Medulla oblongata (tissue), 1 donor: ENCODE measurements around the gene MUC5AC.

Experiments
- DNase-seq: peaks from one replicate; pipeline ENCODE4 v3.0.0-alpha.2; 2015; ENCODE audit errors: extremely low spot score

The MUC5AC gene

DNA sequence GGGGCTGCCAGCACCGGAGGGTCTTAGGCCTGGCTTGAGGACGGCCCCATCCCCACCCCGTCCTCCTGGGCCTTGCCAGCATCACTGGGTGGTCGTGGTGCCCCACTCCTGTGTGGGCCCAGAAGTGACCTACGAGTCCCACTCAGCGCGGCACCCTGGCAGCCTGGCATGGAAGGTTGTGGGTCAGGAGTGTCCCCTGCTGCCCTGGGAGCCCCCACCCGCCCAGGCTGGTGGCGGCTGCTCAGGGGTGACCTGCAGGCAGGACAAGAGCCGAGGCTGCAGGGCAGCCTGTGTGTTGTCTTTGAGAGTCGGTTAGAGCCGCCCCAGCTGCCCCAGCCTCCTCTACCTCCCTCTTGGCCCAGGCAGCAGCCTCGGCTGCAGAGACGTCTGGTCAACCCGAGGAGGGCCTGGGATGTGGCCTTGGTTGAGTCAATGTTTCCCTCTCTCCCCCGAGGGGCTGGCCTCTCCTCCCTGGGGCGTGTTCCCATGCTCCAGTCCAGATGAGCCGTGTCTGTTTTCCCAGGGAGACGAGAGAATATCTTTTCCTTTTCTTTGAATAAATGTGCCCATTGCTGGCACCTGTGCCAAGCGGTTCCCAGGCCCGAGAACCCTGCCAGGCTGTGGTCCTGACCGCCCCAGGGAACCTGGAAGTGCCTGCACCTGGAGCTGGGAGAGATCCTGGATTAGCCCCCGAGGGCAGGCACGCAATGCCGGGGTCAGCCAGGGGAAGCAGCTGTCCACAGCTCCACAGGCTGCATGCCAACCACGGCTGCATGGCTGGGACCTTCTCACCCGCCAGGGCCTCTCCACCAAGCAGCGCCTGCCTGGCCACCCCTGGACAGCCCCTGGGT lies 35.7 kb upstream of the MUC5AC start:
- DNase-seq = no peak

DNA sequence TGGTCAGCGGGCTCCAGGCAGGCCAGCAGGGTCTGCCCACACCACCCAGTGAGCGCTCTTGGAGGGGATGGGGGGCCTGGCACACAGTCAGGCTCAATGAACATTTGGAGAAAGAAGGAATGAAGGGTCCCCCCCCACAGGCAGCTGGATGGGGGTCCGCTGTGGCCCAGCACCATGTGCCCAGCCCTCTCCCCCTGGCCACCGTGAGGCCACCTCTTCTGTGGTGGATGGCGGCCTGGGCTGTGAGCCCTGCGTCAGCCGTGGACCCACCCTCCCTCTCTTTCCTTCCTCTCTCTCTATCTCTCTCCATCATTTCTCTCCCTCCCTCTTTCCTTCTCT lies 35.1 kb upstream of the MUC5AC start:
- DNase-seq = no peak

DNA sequence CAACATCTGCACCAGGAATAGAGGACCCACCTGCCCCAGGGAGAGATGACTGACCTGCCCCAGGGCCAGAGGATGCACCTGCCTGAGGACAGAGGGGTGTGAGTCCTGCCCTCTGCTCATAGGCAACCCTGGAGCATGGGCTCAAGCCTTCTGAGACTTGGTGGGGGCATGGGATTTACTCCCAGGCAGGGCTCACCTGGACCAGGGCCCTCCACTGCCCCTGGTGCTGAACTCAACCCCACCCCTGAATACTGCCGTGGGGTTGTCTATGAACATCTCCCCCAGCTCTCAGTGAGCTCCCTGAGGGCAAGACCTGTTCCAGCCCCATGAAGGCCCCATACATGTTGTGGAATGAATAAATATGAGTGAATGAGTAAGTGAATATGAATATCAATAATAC lies 33.8 kb upstream of the MUC5AC start:
- DNase-seq = no peak

DNA sequence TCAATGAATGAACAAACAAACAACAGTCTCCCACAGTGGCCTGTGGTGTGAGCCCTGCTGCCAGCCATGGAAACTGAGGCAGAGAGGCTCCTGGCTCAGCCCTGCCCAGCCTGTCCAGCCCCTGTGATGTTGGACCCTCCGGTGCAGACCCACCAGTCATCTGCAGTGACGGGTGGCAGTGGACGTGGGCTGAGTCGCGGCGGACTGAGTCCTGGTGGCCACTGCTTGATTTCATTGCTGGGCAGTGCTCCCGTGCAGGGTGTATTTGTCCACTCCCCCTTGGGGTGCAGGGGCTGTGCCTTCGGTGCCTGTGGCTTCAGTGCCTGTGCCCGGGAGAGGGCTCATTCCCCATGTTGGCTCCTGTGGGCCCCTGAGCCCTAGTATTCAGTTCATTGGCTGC lies 31.9 kb upstream of the MUC5AC start:
- DNase-seq = no peak

DNA sequence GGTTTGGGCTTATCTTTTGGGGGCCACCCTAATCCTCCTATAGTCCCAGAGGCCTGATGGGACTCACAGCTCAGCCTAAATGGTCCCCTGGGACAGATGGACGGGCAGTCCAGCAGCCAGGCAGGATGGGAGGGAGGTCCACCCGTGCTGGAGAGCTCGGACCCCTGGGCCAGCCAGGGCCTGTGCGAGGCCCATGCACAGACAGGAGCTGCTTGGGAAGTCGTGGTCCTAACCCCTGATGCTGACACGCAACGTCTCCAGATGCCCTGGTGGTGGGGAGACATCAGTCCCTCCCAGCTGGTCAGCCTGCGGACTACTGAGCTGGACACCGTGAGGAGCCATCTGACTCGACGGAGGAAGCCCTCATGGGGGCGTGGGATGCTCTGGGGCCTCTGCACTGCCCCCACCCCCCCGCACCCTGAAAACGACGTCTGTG lies 31.2 kb upstream of the MUC5AC start:
- DNase-seq = no peak

DNA sequence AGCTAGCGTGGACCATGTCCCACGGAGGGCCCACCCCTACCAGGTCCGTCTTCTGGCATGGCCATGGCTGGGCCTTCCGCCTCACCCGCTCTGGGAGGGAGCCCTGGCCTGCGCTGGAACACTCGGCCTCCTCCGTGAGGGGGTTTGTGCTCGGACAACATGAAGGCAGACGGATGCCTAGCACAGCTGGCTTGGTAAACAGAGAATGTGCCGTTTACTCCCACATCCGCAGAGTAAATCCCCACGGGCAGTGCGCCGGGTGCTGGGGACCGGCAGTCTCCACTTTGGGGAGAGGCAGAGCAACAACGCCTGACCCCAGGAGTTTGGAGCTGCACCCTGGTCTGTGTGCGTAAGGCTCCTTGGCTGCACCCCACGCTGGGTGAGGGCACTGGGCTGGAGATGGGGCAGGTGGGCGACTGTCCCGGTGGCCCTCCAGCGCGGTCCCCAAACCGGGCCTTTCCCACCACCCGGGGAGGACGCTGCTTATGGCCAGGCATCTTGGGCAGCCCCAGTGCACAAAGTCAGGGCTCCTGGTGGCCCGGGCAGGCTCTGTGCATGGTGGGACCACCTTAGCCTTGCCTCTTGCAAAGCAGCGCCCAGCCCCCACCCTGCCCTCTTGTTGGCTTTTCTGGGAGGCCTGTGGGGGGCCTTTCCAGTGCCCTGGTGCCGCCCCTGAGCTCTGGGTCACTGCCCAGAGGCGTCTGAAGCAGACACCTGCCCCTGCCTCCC lies 30.7 kb upstream of the MUC5AC start:
- DNase-seq = no peak

DNA sequence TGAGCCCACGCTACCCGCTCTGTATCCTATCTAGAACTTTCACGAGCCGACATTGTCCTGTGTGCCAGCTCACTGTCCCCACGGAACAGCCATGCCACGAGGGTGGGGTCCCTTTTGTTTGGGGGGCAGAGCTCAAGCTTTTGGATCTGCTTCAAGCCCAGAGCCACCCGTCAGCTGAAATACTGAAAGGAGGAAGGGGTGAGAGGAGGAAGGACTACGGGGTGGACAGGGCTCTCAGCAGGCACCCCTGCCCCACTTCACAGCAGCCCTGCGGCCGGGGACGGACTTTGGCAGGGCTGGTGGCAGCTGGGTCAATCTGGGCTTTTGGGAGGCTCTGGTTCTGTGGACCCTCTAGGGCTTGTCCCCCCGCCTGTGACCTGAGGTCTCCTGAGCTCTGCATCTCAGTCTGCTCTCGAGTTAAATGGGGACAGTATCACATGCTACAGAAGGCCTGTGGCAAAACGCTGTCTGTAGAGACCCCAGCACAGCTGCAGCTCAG lies 30.0 kb upstream of the MUC5AC start:
- DNase-seq = no peak

DNA sequence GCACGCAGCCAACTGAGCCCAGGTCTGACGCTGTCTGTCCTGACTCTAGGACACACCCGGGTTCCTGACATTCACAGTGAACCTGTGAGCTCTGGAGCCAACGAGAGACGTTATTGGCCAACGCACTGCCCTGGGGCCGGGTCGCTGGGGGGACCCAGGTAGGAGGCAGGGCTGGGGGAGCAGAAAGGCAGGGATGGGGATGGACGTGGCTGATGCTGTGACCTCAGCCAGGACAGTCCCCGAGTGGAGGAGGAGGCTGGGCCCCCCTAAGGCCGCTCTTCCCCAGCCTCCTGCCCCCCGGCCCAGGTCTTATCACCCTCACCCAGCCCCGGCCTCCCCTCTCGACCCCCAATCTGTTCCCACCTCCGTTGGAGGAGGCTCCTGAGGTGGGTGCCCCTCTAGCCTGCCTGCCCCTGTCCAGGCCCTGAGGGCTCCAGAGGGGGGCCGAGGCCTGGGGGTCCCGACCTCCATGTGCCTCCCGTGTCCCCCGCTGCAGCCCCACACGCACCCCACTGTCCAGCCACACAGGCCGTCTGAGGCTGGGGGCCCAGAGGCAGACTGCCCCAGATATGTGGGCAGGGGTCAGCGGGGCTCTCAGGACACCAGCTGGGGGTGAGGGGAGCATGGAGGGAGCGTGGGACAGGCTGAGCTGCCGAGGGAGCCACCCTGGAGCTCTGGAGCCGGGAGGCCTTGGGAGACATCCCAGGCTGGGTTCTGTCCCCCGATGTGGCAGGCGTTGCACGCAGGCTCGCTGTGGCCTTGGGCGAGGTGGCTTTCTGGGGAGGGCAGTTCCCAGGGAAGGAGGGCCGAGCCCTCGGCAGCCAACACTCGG lies 29.2 kb upstream of the MUC5AC start:
- no peak for DNase-seq

DNA sequence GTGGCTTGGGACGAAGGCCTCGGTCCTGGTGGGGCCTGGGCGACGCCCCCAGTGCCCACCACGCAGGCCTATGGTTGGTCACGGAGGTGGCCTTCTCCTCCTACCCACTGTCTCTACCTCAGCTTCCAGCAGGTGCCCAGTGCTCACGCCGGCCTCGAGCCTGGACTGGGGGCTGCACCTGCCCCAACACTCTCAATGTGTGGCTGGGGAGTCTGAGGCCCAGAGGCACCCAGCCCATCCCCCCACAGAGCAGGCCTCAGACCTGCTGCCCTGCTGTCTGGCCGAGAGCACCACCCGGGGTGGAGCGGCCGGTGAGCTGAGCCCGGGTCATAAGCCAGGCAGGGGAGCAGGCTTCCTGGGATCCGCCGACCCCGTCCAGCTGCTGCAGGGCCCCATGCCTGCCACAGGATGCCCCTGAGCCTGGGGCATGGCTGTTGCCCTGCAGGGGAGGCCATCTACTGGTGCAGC lies 28.6 kb upstream of the MUC5AC start:
- DNase-seq = no peak

DNA sequence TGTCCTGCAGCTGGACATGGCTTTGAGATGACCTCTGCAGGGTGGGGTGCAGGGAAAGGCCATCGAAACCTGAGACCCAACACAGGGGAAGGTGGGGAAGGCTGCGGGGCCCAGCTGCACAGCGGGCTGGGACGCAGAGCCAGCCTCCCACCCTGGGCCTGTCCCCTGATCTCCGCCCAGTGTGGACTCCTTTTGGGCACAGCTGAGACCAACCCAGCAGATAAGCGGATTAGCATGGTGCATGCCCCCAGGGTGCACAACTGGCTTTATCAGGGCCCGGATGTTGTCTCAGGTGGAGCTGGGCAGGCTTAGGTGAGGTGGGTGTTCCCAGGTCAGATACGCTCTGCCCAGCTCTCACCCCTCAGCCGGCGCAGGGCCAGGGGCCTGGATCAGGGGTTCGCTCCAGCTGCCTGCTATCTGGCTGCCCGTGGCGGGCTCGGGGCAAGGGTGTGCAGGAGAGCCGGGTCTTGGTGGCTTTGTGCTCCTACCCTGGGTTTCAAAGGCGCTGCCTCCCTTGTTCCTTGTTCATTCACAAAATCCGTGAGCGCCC lies 28.1 kb upstream of the MUC5AC start:
- DNase-seq = no peak

DNA sequence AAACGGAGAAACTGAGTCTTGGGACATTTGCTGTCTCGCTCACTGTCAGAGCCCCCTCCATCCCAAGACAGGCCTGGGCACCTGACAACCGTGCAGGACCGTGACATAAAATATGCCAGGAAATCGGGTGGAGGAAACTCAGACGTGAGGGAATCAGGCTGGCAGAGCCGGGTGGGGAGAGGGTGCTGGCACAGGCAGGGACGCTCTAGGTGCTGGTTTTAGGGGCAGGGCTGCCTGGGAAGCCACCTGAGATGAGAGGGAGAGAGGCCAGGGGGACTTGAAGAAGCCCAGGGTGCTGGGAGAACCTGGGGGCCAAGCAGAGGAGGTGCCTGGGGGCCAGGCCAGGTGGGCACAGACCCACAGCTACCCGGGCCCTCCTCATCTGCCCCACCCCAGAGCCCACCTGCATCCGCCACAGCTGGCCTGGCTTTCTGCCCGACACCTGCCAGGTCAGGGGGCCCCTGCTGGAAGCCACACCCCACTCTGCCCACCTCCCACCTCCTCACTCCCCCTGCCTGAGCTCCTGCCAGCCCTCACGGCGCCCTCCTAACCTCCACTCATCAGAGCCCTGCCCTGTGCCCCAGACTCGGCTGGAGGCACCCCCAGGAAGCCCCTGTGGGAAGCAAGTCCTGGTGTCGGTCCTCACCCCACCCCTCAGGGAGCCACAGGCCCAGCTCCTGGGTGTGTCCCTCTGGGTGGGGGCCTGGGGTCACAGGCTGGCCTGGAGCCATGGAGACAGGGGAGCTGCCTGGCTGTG lies 27.3 kb upstream of the MUC5AC start:
- DNase-seq = no peak

DNA sequence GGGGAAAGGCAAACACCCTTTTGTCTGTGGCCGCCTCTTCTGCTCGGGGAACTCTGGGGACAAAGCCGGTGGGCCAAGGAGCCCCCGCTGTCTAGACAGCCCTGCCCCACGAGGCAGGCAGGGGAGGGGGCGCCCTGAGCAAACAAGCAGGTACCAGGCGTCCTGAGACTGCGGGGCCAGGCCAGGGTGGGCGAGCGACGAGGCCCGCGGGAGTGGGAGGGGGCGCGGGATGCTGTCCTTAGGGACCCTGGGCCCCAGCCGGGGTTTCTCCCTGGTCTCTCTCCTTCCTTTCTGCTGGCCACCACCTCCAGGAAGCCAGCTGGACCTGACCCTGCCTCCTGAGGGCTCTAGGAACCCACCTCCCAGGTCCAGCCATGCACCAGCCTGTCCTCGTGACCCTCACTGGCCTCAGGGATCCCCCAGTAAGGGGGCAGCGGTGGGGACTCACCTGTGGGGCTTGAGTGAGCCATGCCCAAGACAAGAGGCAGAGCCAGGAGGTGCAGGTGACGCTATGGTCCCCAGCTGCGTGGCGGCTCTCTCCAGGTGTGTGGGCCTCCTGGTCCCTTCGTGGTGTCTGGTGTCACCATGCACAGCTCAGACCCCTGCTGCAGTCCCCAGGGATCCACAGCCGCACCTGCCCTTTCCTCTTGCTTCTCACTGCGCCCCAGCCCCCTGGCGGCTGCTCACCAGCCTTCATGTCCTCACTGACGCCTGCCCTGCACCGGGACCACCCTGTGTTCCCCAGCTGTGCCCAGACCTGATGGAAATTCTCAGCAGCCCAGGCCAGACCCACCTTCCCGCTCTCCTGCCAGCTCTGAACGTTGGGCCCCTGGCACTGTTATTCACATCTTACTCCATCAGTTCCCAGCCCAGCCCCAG lies 26.5 kb upstream of the MUC5AC start:
- no peak for DNase-seq

DNA sequence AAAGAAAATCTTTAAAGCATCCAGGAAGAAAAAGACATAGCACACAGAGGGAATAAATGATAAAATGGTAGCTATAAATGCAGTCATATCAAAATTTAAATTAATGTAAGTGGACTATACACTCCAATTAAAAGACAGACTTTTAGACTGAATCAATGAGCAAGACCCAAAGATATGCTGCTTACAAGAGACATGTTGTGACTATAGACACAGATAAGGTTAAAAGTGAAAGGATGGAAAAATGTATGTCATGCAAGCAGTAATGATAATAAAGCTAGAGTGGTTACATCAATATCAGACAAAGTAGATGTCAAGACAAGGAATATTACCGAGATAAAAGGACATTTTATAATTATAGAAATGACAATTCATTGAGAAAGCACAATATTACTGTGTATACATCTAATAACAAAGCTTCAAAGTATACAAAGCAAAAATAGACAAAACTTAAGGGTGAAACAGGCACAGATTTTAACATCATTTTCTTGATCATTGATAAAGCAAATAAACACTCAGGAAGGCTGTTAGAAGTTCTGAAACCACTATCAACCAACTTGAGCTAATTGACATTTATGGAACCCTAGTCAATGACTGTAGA lies 22.8 kb upstream of the MUC5AC start:
- DNase-seq = no peak

DNA sequence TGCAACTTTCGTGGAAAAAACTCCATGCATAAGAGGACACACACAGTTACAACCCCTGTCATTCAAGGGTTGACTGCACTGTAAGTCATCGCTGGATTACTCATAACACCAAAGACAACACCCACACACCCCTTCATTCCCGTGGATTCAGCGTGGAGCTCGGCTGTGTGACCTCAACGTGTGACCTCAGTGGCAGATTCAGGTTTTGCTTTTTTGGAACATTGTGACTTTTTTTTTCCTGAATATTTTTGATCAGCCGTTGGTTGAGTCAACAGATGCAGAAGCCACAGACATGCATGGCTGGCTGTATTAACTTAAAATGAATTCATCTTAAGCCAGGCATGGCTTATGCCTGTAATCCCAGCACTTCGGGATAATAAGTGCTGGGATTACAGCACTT lies 19.7 kb upstream of the MUC5AC start:
- DNase-seq = no peak

DNA sequence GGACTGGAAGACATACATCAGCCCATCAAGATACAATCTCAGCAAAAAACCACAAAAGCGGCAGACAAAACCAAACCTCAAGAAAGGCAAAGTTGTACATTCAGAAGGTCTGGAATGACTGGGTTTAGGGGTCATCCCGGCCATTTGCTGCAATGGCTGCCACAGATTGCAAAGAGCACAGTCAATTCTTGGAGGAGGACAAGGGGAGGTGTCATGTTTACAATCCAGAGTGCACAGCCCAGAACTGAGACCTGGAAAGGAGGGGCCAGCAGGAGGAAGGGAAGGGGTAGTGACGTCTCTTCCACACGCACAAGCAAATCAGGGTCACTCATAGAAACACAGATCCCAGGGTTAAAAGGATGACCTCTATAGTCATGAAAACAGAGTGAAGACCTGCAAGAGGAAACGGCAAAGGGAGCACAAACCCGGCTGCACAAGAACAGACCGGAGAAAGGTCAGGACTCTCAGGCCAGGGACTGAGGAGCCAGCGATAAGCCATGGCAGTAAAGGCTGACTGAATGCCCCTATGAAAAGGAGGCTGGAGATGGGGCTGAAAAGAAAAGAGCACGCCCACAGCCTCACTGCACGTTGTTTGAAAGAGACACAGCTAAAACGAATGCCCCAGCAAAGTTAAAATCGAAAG lies 18.2 kb upstream of the MUC5AC start:
- no peak for DNase-seq

DNA sequence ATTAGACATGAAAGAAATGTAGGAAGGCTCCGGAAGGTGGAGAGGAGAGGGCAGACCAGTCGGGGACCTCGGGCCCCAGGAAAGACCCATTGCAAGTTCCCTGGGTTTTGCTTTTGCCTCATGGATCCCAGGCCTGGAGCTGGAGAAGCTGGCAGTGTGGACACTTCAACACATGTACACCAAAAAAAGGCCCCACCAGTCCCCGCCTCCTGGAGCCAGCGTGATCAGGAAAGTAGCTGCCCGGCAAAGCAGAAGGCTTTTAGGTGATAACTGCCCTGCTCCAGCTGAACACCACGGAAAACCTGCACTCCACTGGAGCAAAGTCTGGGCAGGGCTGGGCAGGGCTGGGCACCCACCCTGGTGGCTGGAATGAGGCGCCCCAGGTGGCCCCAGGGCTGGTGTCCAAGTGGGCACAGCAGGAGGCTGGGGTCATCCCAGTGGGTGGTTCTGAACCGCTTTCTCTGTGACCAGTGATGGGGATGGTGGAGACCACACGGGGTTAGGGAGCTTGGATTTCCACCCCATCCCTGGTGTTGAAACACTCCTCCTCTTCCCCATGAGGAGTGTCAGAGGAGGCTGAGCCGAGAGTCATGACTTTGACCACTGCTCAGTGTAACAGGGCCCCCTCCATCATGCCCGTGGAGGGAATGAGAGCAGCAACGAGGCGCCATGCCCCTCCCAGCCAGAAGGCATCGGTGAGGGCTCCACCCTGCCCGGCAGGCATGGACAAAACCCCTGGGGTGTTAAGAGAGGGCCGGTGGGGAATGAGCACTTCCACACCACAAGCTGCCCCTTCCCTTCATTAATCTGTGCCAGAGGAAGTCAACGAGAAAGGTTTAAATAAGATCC lies 16.9 kb upstream of the MUC5AC start:
- DNase-seq = no peak

DNA sequence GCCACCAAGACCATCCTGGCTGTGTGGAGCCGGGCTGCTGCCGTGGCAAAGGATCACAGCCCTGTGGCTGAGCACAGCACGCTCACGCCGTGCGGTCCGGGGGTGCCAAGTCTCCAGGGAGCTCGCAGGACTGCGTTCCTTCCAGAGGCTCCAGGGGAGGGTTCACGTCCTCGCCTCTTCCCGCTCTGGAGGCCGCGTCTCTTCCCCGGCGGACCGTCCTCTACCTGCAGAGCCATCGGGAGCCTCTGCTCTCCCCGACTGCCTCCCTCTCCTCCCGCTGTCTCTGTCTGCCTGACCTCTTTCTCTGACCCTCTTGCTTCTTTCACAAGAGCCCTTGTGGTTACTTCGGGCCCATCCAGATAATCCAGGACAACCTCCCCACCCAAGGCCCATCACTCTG lies 11.4 kb upstream of the MUC5AC start:
- no peak for DNase-seq

DNA sequence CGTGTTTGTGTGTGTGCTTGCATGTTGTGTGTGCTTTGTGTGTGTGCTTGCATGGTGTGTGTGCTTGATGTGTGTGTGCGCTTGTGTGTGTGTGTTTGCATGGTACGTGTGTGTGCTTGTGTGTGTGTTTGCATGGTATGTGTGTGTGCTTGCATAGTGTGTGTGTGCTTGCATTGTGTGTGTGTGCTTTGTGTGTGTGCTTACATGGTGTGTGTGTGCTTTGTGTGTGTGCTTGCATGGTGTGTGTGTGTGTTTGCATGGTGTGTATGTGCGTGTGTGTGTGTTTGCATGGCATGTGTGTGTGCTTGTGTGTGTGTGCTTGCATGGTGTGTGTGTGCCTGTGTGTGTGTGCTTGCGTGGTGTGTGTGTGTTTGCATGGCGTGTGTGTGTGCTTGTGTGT lies 10.0 kb upstream of the MUC5AC start:
- no peak for DNase-seq
